ENCODE measurements around the gene CLBA1.

Gene CLBA1

GRCh38 chr14:104965561-104966231 lies 19.9 kb upstream of the CLBA1 start:
- no peaks in the 10 kb centered on the region for H4K20me1 ChIP-seq (ENCODE audit: insufficient read depth, low read length)
- H2AFZ ChIP-seq (ENCODE audit: low read length): no peak overlapping the region
- DNase-seq: no peak
- no peaks in the 10 kb centered on the region for H3F3A ChIP-seq (ENCODE audit: insufficient read depth, low read length)
- H3K4me2 ChIP-seq (ENCODE audit: low read depth, low read length): no peak overlapping the region
- no peaks in the 10 kb centered on the region for H3K9me3 ChIP-seq (replicated peaks; ENCODE audit: insufficient read depth, low read length)
- H3K36me3 ChIP-seq (replicated peaks; ENCODE audit: insufficient read depth, low read length): no peaks in the 10 kb centered on the region
- H3K4me1 ChIP-seq (ENCODE audit: low read length): no peaks in the 10 kb centered on the region
- H3K9ac ChIP-seq (ENCODE audit: low read length): no peak overlapping the region
- peaks cover 54% of the 10 kb centered on the region for H3K27me3 ChIP-seq (replicated peaks; ENCODE audit: insufficient read depth, low read length)
- no peaks in the 10 kb centered on the region for H3K79me2 ChIP-seq (ENCODE audit: low read length)
- H3K27ac ChIP-seq (ENCODE audit: low read length): no peak overlapping the region
- no peaks in the 10 kb centered on the region for H3K9me2 ChIP-seq (replicated peaks; ENCODE audit: insufficient read depth, low read length)
- TF ChIP-seq EZH2phosphoT487 (IDR thresholded peaks at IDR 0.05; ENCODE audit: low read length): no peak
- TF ChIP-seq EZH2 (optimal IDR thresholded peaks at IDR 0.05; ENCODE audit: low read depth, low read length): no peak
- TF ChIP-seq CTCF (IDR thresholded peaks at IDR 0.05; ENCODE audit: low read length): no peak
- H3K4me3 ChIP-seq (ENCODE audit: low read length): no peak overlapping the region

GRCh38 chr14:104966261-104966865 lies 19.2 kb upstream of the CLBA1 start:
- TF ChIP-seq EZH2phosphoT487 (IDR thresholded peaks at IDR 0.05; ENCODE audit: low read length) (no peak), EZH2 (optimal IDR thresholded peaks at IDR 0.05; ENCODE audit: low read depth, low read length) (no peak), CTCF (IDR thresholded peaks at IDR 0.05; ENCODE audit: low read length) (no peak)
- Histone ChIP-seq H3K9ac (ENCODE audit: low read length) (no peak overlapping the region), H3K27ac (ENCODE audit: low read length) (no peak overlapping the region), H3K27me3 (replicated peaks; ENCODE audit: insufficient read depth, low read length) (peaks cover 54% of the 10 kb centered on the region), H3K9me3 (replicated peaks; ENCODE audit: insufficient read depth, low read length) (no peaks in the 10 kb centered on the region), H3F3A (ENCODE audit: insufficient read depth, low read length) (no peaks in the 10 kb centered on the region), H3K36me3 (replicated peaks; ENCODE audit: insufficient read depth, low read length) (no peaks in the 10 kb centered on the region), H3K4me1 (ENCODE audit: low read length) (no peaks in the 10 kb centered on the region), H2AFZ (ENCODE audit: low read length) (no peak overlapping the region), H3K4me2 (ENCODE audit: low read depth, low read length) (no peak overlapping the region), H3K9me2 (replicated peaks; ENCODE audit: insufficient read depth, low read length) (no peaks in the 10 kb centered on the region), H3K79me2 (ENCODE audit: low read length) (no peaks in the 10 kb centered on the region), H3K4me3 (ENCODE audit: low read length) (no peak overlapping the region), H4K20me1 (ENCODE audit: insufficient read depth, low read length) (no peaks in the 10 kb centered on the region)
- no peak for DNase-seq

GRCh38 chr14:104966981-104967385 lies 18.6 kb upstream of the CLBA1 start:
- Histone ChIP-seq H3K27me3 (replicated peaks; ENCODE audit: insufficient read depth, low read length) (peaks cover 54% of the 10 kb centered on the region), H3K4me1 (ENCODE audit: low read length) (no peaks in the 10 kb centered on the region), H3F3A (ENCODE audit: insufficient read depth, low read length) (no peaks in the 10 kb centered on the region), H3K79me2 (ENCODE audit: low read length) (no peaks in the 10 kb centered on the region), H3K27ac (ENCODE audit: low read length) (no peak overlapping the region), H3K4me2 (ENCODE audit: low read depth, low read length) (no peak overlapping the region), H3K36me3 (replicated peaks; ENCODE audit: insufficient read depth, low read length) (no peaks in the 10 kb centered on the region), H2AFZ (ENCODE audit: low read length) (no peak overlapping the region), H3K9me2 (replicated peaks; ENCODE audit: insufficient read depth, low read length) (no peaks in the 10 kb centered on the region), H4K20me1 (ENCODE audit: insufficient read depth, low read length) (no peaks in the 10 kb centered on the region), H3K9ac (ENCODE audit: low read length) (no peak overlapping the region), H3K4me3 (ENCODE audit: low read length) (no peak overlapping the region), H3K9me3 (replicated peaks; ENCODE audit: insufficient read depth, low read length) (no peaks in the 10 kb centered on the region)
- TF ChIP-seq EZH2phosphoT487 (IDR thresholded peaks at IDR 0.05; ENCODE audit: low read length) (no peak), EZH2 (optimal IDR thresholded peaks at IDR 0.05; ENCODE audit: low read depth, low read length) (no peak), CTCF (IDR thresholded peaks at IDR 0.05; ENCODE audit: low read length) (no peak)
- DNase-seq: no peak

Measured in MM.1S (cell line).